Liver (tissue), 9 donors: Measurements from ENCODE around the gene ARHGEF28. TPM values are rescaled to one million over a fixed set of nuclear protein-coding genes. Genes with fewer than 3 reads are reported as not detected.

Experiments
- DNase-seq: peaks from one replicate; pipeline ENCODE4 v3.0.0-alpha.2; 2017; ENCODE audit warnings: low spot score
- H3K27ac ChIP-seq, 2 donors: one replicate each; pipeline ENCODE4 v1.7.0; 2013; ENCODE audit warnings: inconsistent platforms in 2 of 2, low read length in 2 of 2, control low read depth in 1 of 2, low read depth in 1 of 2, mild to moderate bottlenecking in 1 of 2
- H3K27me3 ChIP-seq, 4 donors: one replicate each; pipeline versions ENCODE4 v1.6.1 to v1.7.0; 2013; ENCODE audit warnings: low read length in 3 of 4, inconsistent platforms in 1 of 4, mild to moderate bottlenecking in 1 of 4, moderate library complexity in 1 of 4; ENCODE audit not compliant: control insufficient read depth in 4 of 4, insufficient read depth in 4 of 4
- H3K36me3 ChIP-seq, 4 donors: one replicate each; pipeline versions ENCODE4 v1.6.1 to v1.7.0; 2013; ENCODE audit warnings: low read length in 3 of 4, mild to moderate bottlenecking in 3 of 4, low read depth in 1 of 4, moderate library complexity in 1 of 4; ENCODE audit not compliant: control insufficient read depth in 4 of 4, insufficient read depth in 3 of 4
- H3K4me1 ChIP-seq, 4 donors: one replicate each; pipeline versions ENCODE4 v1.6.1 to v1.7.0; 2013; ENCODE audit warnings: low read length in 3 of 4, mild to moderate bottlenecking in 3 of 4, moderate library complexity in 1 of 4; ENCODE audit not compliant: control insufficient read depth in 4 of 4, insufficient read depth in 4 of 4
- H3K4me3 ChIP-seq, 3 donors: one replicate each; pipeline versions ENCODE4 v1.6.1 to v1.7.0; 2013; ENCODE audit warnings: low read length in 3 of 3, control low read depth in 1 of 3, low read depth in 1 of 3, mild to moderate bottlenecking in 1 of 3
- H3K9ac ChIP-seq, 2 donors: one replicate each; pipeline ENCODE4 v1.7.0; 2013; ENCODE audit warnings: low read length in 2 of 2, mild to moderate bottlenecking in 2 of 2, moderate library complexity in 2 of 2, control low read depth in 1 of 2, low read depth in 1 of 2
- H3K9me3 ChIP-seq, 4 donors: one replicate each; pipeline versions ENCODE4 v1.6.1 to v1.7.0; 2013; ENCODE audit warnings: low read length in 3 of 4; ENCODE audit not compliant: control insufficient read depth in 4 of 4
- EGR1 ChIP-seq, 2 donors: IDR thresholded peaks; 2 replicates each; pipeline ENCODE4 v1.6.1; 2016 to 2018; ENCODE audit warnings: antibody characterized with exemption in 2 of 2, low read depth in 2 of 2
- FOXA1 ChIP-seq: IDR thresholded peaks from 2 replicates; pipeline ENCODE4 v1.6.1; 2016; ENCODE audit warnings: antibody characterized with exemption
- FOXA2 ChIP-seq: IDR thresholded peaks from 2 replicates; pipeline ENCODE4 v1.6.1; 2016; ENCODE audit warnings: antibody characterized with exemption
- GABPA ChIP-seq, 2 donors: IDR thresholded peaks in 1 of 2; conservative IDR thresholded peaks in 1 of 2; 2 replicates each; pipeline ENCODE4 v1.6.1; 2016; ENCODE audit warnings: antibody characterized with exemption in 2 of 2, mild to moderate bottlenecking in 1 of 2, moderate library complexity in 1 of 2
- HNF4A ChIP-seq, 2 donors: conservative IDR thresholded peaks; 2 replicates each; pipeline ENCODE4 v1.6.1; 2016; ENCODE audit warnings: antibody characterized with exemption in 2 of 2, mild to moderate bottlenecking in 2 of 2
- HNF4G ChIP-seq: IDR thresholded peaks from 2 replicates; pipeline ENCODE4 v1.6.1; 2016; ENCODE audit warnings: antibody characterized with exemption
- JUND ChIP-seq, 2 donors: IDR thresholded peaks; 2 replicates each; pipeline ENCODE4 v1.6.1; 2016; ENCODE audit warnings: antibody characterized with exemption in 2 of 2
- NR2F2 ChIP-seq: IDR thresholded peaks from 2 replicates; pipeline ENCODE4 v1.6.1; 2016; ENCODE audit warnings: antibody characterized with exemption
- RAD21 ChIP-seq, 2 donors: IDR thresholded peaks; 2 replicates each; pipeline ENCODE4 v1.6.1; 2016; ENCODE audit warnings: antibody characterized with exemption in 2 of 2, mild to moderate bottlenecking in 2 of 2
- REST ChIP-seq: IDR thresholded peaks from 2 replicates; pipeline ENCODE4 v1.6.1; 2016; ENCODE audit warnings: antibody characterized with exemption, mild to moderate bottlenecking
- RXRA ChIP-seq, 2 donors: IDR thresholded peaks; 2 replicates each; pipeline ENCODE4 v1.6.1; 2017 to 2018; ENCODE audit warnings: antibody characterized with exemption in 2 of 2, mild to moderate bottlenecking in 1 of 2
- SP1 ChIP-seq: IDR thresholded peaks from 2 replicates; pipeline ENCODE4 v1.6.1; 2018; ENCODE audit warnings: antibody characterized with exemption, mild to moderate bottlenecking
- TAF1 ChIP-seq: conservative IDR thresholded peaks from 2 replicates; pipeline ENCODE4 v1.6.1; 2016; ENCODE audit warnings: antibody characterized with exemption, mild to moderate bottlenecking
- YY1 ChIP-seq: IDR thresholded peaks from 2 replicates; pipeline ENCODE4 v1.6.1; 2016; ENCODE audit warnings: antibody characterized with exemption, mild to moderate bottlenecking
- ZBTB33 ChIP-seq: IDR thresholded peaks from 2 replicates; pipeline ENCODE4 v1.6.1; 2016; ENCODE audit warnings: antibody characterized with exemption
- WGBS: extraction: QIAGEN DNeasy Blood & Tissue Kit; methylation state at CpG from one replicate; pipeline ENCODE4 v1.1.7; 2013; 5-methylcytosine and 5-hydroxymethylcytosine counted together
- polyA plus RNA-seq, 2 donors: library from polyadenylated mRNA; stranded (reverse) in 1 of 2; unstranded in 1 of 2; fragments of 200-250 nt in 1 of 2; fragments of >200 nt in 1 of 2; fragmentation: Nextera tagmentation in 1 of 2; extraction: Ambion mirVana in 1 of 2; gene quantifications; one replicate each; pipeline versions ENCODE4 v1.2.1 to v1.2.3, GENCODE V29; 2013 to 2015
- total RNA-seq, 2 donors: library from RNA; depleted of rRNA; stranded (reverse); fragments of >200 nt; gene quantifications; one replicate each; pipeline ENCODE4 v1.2.3, GENCODE V29; 2014
- TF ChIP-seq, protein P1 (sequence below): IDR thresholded peaks from 2 replicates; pipeline ENCODE4 v1.6.1; 2016; ENCODE audit warnings: antibody characterized with exemption
- TF ChIP-seq, protein P2 (sequence below): fragments of 150-350 bp; IDR thresholded peaks from 2 replicates; pipeline ENCODE4 v1.5.1; 2017; ENCODE audit warnings: improper control_type of control experiment, low read depth, low read length; ENCODE audit not compliant: missing input control
- TF ChIP-seq, protein P3 (sequence below): IDR thresholded peaks from 2 replicates; pipeline ENCODE4 v1.6.1; 2016; ENCODE audit warnings: antibody characterized with exemption
- donor health status: healthy.
- donor health status: healthy.
- donor health status: healthy.
- donor health status: healthy.
- donor health status: healthy.

ARHGEF28 gene
- total and polyA plus RNA-seq, 4 donors: 1.6 to 13.9 (median 3.6) TPM

GRCh38 chr5:73757416-73757815 lies 131.4 kb downstream of the ARHGEF28 start:
- H3K4me3 ChIP-seq: no peak overlapping the region
- H3K27me3 ChIP-seq: no peaks in the 10 kb centered on the region
- H3K36me3 ChIP-seq: peaks cover 0 to 6% (median 3%) of the 10 kb centered on the region in 4 donors
- no peak for DNase-seq
- H3K9me3 ChIP-seq: no peaks in the 10 kb centered on the region
- H3K27ac ChIP-seq: no peak overlapping the region
- WGBS: 83% methylated on average over 1 of the region's 1 CpG
- no peak overlapping the region for H3K9ac ChIP-seq
- TF ChIP-seq, protein P1, sequence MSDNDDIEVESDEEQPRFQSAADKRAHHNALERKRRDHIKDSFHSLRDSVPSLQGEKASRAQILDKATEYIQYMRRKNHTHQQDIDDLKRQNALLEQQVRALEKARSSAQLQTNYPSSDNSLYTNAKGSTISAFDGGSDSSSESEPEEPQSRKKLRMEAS: no peak
- TF ChIP-seq RXRA (IDR thresholded peaks at IDR 0.05) (no peak), REST (no peak), NR2F2 (no peak), SP1 (no peak), FOXA1 (no peak), ZBTB33 (no peak), HNF4G (no peak), TAF1 (no peak), FOXA2 (no peak), GABPA (IDR thresholded peaks at IDR 0.05 in 1 of 2, conservative IDR thresholded peaks at IDR 0.05 in 1 of 2) (no peak), YY1 (no peak), RAD21 (IDR thresholded peaks at IDR 0.05) (no peak), EGR1 (IDR thresholded peaks at IDR 0.05; ENCODE audit: low read depth in 2 of 2) (no peak), HNF4A (conservative IDR thresholded peaks at IDR 0.05) (no peak), JUND (IDR thresholded peaks at IDR 0.05) (no peak)
- TF ChIP-seq, protein P2, sequence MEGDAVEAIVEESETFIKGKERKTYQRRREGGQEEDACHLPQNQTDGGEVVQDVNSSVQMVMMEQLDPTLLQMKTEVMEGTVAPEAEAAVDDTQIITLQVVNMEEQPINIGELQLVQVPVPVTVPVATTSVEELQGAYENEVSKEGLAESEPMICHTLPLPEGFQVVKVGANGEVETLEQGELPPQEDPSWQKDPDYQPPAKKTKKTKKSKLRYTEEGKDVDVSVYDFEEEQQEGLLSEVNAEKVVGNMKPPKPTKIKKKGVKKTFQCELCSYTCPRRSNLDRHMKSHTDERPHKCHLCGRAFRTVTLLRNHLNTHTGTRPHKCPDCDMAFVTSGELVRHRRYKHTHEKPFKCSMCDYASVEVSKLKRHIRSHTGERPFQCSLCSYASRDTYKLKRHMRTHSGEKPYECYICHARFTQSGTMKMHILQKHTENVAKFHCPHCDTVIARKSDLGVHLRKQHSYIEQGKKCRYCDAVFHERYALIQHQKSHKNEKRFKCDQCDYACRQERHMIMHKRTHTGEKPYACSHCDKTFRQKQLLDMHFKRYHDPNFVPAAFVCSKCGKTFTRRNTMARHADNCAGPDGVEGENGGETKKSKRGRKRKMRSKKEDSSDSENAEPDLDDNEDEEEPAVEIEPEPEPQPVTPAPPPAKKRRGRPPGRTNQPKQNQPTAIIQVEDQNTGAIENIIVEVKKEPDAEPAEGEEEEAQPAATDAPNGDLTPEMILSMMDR: no peak
- TF ChIP-seq, protein P3, sequence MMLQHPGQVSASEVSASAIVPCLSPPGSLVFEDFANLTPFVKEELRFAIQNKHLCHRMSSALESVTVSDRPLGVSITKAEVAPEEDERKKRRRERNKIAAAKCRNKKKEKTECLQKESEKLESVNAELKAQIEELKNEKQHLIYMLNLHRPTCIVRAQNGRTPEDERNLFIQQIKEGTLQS: no peak
- H3K4me1 ChIP-seq: peaks cover 0 to 2% (median 0%) of the 10 kb centered on the region in 4 donors
